OCI-LY1 (cell line): ENCODE results near the gene OR2F2.

Source experiments
- H2AFZ ChIP-seq: fragments of 200-600 bp; sonication (generic), shearing (Covaris generic); 2 replicates; pipeline ENCODE4 v1.6.0; 2014; ENCODE audit warnings: antibody characterized with exemption, mild to moderate bottlenecking, low read length
- H3F3A ChIP-seq: fragments of 200-600 bp; sonication (generic), shearing (Covaris generic); 2 replicates; pipeline ENCODE4 v1.6.0; 2014; ENCODE audit warnings: mild to moderate bottlenecking, antibody characterized with exemption, low read length, moderate library complexity; ENCODE audit not compliant: insufficient read depth
- H3K27ac ChIP-seq: fragments of 200-600 bp; sonication (generic); 2 replicates; pipeline ENCODE4 v1.5.1; 2014; ENCODE audit warnings: low read length, mixed run types, mild to moderate bottlenecking, low read depth; ENCODE audit not compliant: poor library complexity, severe bottlenecking
- H3K27me3 ChIP-seq: fragments of 200-600 bp; sonication (generic); 2 replicates; pipeline ENCODE4 v1.6.0; 2014; ENCODE audit warnings: antibody characterized with exemption, mild to moderate bottlenecking, low read length, moderate library complexity; ENCODE audit not compliant: insufficient read depth
- H3K36me3 ChIP-seq: fragments of 200-600 bp; sonication (generic); 2 replicates; pipeline ENCODE4 v1.6.1; 2014; ENCODE audit warnings: mild to moderate bottlenecking, antibody characterized with exemption, low read length, moderate library complexity, mixed read lengths; ENCODE audit not compliant: insufficient read depth
- H3K4me1 ChIP-seq: fragments of 200-600 bp; sonication (generic); 2 replicates; pipeline ENCODE4 v1.5.1; 2014; ENCODE audit warnings: mild to moderate bottlenecking, low read length, moderate library complexity; ENCODE audit not compliant: insufficient read depth, severe bottlenecking
- H3K4me2 ChIP-seq: fragments of 200-600 bp; sonication (generic), shearing (Covaris generic); 2 replicates; pipeline ENCODE4 v1.6.1; 2014; ENCODE audit warnings: low read length
- H3K4me3 ChIP-seq: fragments of 200-600 bp; sonication (generic); 2 replicates; pipeline ENCODE4 v1.5.1; 2014; ENCODE audit warnings: low read length, low read depth, mild to moderate bottlenecking, mixed read lengths; ENCODE audit not compliant: poor library complexity, severe bottlenecking
- H3K79me2 ChIP-seq: fragments of 200-600 bp; shearing (Covaris generic); 2 replicates; pipeline ENCODE4 v1.6.1; 2016; ENCODE audit warnings: mixed run types, low read length, mixed read lengths; ENCODE audit not compliant: insufficient read depth
- H3K9ac ChIP-seq: fragments of 200-600 bp; sonication (generic), shearing (Covaris generic); 2 replicates; pipeline ENCODE4 v1.6.1; 2014; ENCODE audit warnings: mild to moderate bottlenecking, low read length, mixed read lengths
- H3K9me2 ChIP-seq: fragments of 200-600 bp; sonication (generic), shearing (Covaris generic); 2 replicates; pipeline ENCODE4 v1.6.1; 2014; ENCODE audit warnings: low read depth, mild to moderate bottlenecking, low read length, mixed read lengths
- H3K9me3 ChIP-seq: fragments of 200-600 bp; shearing (Covaris generic); 2 replicates; pipeline ENCODE4 v1.6.1; 2014; ENCODE audit warnings: low read length, mixed read lengths
- H4K20me1 ChIP-seq: fragments of 200-600 bp; sonication (generic), shearing (Covaris generic); 2 replicates; pipeline ENCODE4 v1.6.0; 2016; ENCODE audit warnings: mild to moderate bottlenecking, low read length; ENCODE audit not compliant: insufficient read depth
- CTCF ChIP-seq: fragments of 200-600 bp; sonication (generic), shearing (Covaris generic); IDR thresholded peaks from 2 replicates; pipeline ENCODE4 v1.5.1; 2017; ENCODE audit warnings: mild to moderate bottlenecking, antibody characterized with exemption, low read length, moderate library complexity, mixed read lengths
- EZH2 ChIP-seq: fragments of 200-600 bp; sonication (generic), shearing (Covaris generic); IDR thresholded peaks from 2 replicates; pipeline ENCODE4 v1.8.0; 2017; ENCODE audit warnings: borderline replicate concordance, mixed run types, mild to moderate bottlenecking, antibody characterized with exemption, low read length, moderate library complexity, mixed read lengths

Gene OR2F2

GRCh38 chr7:143910473-143911248, 24.4 kb upstream of the OR2F2 start:
- Histone ChIP-seq H3K79me2 (no peaks in the 10 kb centered on the region), H3K27me3 (no peaks in the 10 kb centered on the region), H3K36me3 (no peaks in the 10 kb centered on the region), H3F3A (no peaks in the 10 kb centered on the region), H3K4me3 (no peak overlapping the region), H3K9me3 (no peaks in the 10 kb centered on the region), H3K4me1 (no peaks in the 10 kb centered on the region), H3K9ac (no peak overlapping the region), H4K20me1 (no peaks in the 10 kb centered on the region), H3K9me2 (no peaks in the 10 kb centered on the region), H3K4me2 (no peak overlapping the region), H3K27ac (no peak overlapping the region), H2AFZ (no peak overlapping the region)
- no peak for TF ChIP-seq CTCF
- TF ChIP-seq EZH2, result no peak

GRCh38 chr7:143913945-143914615, 21.0 kb upstream of the OR2F2 start:
- no peaks in the 10 kb centered on the region for H3K9me2 ChIP-seq
- H3F3A ChIP-seq, result no peaks in the 10 kb centered on the region
- no peak overlapping the region for H3K4me3 ChIP-seq
- H3K27me3 ChIP-seq, result no peaks in the 10 kb centered on the region
- no peak overlapping the region for H3K4me2 ChIP-seq
- H3K36me3 ChIP-seq, result no peaks in the 10 kb centered on the region
- no peak overlapping the region for H3K27ac ChIP-seq
- H3K79me2 ChIP-seq, result no peaks in the 10 kb centered on the region
- H3K9me3 ChIP-seq, result no peaks in the 10 kb centered on the region
- no peaks in the 10 kb centered on the region for H4K20me1 ChIP-seq
- TF ChIP-seq CTCF, result no peak
- no peak overlapping the region for H2AFZ ChIP-seq
- no peak overlapping the region for H3K9ac ChIP-seq
- no peaks in the 10 kb centered on the region for H3K4me1 ChIP-seq

- H3K4me3 ChIP-seq, result no peak overlapping the region
- H3K27me3 ChIP-seq, result no peaks in the 10 kb centered on the region
- TF ChIP-seq EZH2, result no peak
- TF ChIP-seq CTCF, result no peak
- no peak overlapping the region for H2AFZ ChIP-seq
- no peaks in the 10 kb centered on the region for H3K36me3 ChIP-seq
- no peak overlapping the region for H3K9ac ChIP-seq
- H3K27ac ChIP-seq, result no peak overlapping the region
- H3K79me2 ChIP-seq, result no peaks in the 10 kb centered on the region
- no peaks in the 10 kb centered on the region for H4K20me1 ChIP-seq
- H3K4me1 ChIP-seq, result no peaks in the 10 kb centered on the region
- H3K9me2 ChIP-seq, result no peaks in the 10 kb centered on the region
- no peak overlapping the region for H3K4me2 ChIP-seq
- no peaks in the 10 kb centered on the region for H3K9me3 ChIP-seq
- no peaks in the 10 kb centered on the region for H3F3A ChIP-seq
Measured at GRCh38 chr7:143914938-143915652, 19.9 kb upstream of the OR2F2 start.
